SH-SY5Y (cell line): ENCODE data around the gene SFT2D2.

ENCODE experiments used
- GATA2 ChIP-seq: IDR thresholded peaks from 2 replicates; pipeline ENCODE4 v1.6.1; 2011; ENCODE audit warnings: mild to moderate bottlenecking, low read depth, low read length
- GATA3 ChIP-seq: IDR thresholded peaks from 2 replicates; pipeline ENCODE4 v1.6.1; 2011; ENCODE audit warnings: low read depth, mild to moderate bottlenecking, low read length, moderate library complexity

DNA sequence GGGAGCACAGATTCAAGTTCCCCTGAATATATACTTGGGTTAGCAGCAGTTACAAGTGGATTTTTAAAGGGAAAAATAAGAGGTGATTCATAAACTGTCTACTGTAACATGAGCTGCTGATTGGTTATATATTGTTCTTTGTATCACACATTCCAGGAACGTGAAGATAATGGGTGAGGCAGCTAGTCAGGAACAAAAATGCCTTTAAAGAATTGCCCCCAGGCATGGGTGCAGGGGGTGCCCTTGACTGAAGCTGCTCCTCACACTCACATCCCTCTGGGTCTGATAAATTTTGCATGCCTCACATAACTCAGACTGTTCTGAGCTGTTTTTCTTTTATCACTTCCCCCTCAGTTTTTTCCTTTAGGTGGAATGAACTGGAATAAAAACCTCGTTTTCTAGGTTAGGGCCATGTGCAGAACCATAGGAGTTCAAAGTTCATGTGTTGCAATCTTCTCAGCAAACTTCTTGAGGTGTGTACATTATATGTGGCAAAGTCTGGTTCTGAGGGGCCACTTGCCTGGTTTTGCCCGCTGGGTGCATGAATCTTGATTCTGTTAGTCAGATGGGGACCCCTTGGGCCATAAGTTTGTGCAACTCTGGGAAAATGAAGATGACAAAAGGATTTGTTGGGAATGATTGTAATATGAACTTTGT is 76.0 kb downstream of the SFT2D2 start:
- no peak for TF ChIP-seq GATA3
- no peak for TF ChIP-seq GATA2
